Measurements from ENCODE around the gene LY9.

DNA sequence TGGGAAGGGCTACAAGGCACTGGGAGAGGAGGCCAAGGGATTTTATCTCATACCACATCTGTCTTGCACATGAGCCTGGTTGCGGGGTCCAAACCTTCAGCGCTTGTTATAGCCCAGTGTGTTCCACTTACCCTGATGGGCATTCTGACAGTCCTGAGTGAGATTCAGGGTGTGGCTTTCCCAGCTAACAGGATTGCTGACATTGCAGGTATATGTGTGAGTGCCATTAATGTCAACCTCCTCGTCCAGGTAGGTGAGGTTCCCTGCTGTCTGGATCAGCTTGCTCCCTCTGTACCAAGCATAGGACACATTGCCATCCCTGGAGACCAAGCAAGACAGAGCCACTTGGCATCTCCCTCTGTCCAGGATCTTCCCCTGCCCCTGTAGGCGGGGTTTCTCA is 45.1 kb downstream of the LY9 start:
- TF ChIP-seq, protein P1, sequence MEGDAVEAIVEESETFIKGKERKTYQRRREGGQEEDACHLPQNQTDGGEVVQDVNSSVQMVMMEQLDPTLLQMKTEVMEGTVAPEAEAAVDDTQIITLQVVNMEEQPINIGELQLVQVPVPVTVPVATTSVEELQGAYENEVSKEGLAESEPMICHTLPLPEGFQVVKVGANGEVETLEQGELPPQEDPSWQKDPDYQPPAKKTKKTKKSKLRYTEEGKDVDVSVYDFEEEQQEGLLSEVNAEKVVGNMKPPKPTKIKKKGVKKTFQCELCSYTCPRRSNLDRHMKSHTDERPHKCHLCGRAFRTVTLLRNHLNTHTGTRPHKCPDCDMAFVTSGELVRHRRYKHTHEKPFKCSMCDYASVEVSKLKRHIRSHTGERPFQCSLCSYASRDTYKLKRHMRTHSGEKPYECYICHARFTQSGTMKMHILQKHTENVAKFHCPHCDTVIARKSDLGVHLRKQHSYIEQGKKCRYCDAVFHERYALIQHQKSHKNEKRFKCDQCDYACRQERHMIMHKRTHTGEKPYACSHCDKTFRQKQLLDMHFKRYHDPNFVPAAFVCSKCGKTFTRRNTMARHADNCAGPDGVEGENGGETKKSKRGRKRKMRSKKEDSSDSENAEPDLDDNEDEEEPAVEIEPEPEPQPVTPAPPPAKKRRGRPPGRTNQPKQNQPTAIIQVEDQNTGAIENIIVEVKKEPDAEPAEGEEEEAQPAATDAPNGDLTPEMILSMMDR (conservative IDR thresholded peaks at IDR 0.05; ENCODE audit: low read depth, low read length) = no peak
- TF ChIP-seq EZH2phosphoT487 (IDR thresholded peaks at IDR 0.05; ENCODE audit: borderline replicate concordance, low read length) = no peak
